NCI-H2196 (cell line): ENCODE results near the gene HNRNPUL1.
A peak's percentile ranks its signal among the peaks of the same experiment; 100 is the strongest.

ENCODE experiments used
- DNase-seq: peaks from one replicate; lab custom pipeline; 2025; ENCODE audit not compliant: unreplicated experiment; lab: John Stamatoyannopoulos, UW

HNRNPUL1 gene

GRCh38 chr19:41351339-41352245 is 87.4 kb downstream of the HNRNPUL1 start:
- DNase-seq, result peak; percentile 30

DNA sequence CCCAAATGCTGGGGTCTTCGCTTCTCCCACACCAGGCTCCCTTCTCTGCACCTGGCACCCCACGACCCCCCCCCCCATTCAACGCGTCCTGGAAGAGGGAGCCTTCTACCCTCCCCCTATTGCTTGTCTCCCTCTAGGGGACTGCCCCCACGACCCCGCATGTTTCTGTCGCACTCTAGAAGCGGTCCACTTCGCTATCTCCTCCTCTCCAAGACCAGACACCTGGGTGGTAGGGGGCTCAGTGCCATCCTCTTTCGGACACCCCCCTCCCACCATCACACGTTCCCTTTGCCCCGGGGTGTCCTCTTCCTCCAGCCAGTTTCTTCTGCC is 88.1 kb downstream of the HNRNPUL1 start:
- no peak for DNase-seq

GRCh38 chr19:41352609-41353465 is 88.7 kb downstream of the HNRNPUL1 start:
- peak; percentile 12 for DNase-seq

- peak; percentile 64 for DNase-seq
Measured at GRCh38 chr19:41353466-41354342, 89.5 kb downstream of the HNRNPUL1 start, which contains the start of gene TGFB1. TSS of gene TGFB1 (minus strand) at chr19:41353922. CDS start at chr19:41353044, 878 bp downstream.

DNA sequence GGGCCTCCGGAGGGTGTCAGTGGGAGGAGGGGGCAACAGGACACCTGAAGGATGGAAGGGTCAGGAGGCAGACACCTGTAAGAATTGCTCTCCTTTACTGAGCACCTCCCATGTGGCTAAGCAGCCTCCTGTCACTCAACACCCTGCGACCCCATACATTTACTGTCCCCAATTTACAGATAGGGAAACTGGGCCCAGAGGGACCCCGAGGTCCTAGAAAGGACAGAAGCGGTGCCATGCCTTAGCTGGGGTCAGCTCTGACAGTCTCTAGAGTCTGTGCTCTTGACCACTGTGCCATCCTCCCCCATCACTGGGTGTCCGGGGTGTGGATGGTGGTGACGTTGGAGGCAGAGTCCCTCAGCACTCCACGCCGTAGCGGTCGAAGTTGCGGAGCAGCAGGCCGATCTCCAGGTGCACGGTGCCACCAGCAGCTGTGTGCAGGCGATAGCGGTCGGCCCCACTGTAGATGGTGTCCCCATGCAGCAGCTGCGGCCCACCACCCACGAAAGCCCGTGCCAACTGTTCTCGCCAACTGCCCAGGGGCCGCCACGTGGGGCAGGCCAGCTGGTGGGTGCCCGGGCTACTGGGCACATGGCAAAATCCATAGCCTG is 90.3 kb downstream of the HNRNPUL1 start:
- DNase-seq, result no peak

DNA sequence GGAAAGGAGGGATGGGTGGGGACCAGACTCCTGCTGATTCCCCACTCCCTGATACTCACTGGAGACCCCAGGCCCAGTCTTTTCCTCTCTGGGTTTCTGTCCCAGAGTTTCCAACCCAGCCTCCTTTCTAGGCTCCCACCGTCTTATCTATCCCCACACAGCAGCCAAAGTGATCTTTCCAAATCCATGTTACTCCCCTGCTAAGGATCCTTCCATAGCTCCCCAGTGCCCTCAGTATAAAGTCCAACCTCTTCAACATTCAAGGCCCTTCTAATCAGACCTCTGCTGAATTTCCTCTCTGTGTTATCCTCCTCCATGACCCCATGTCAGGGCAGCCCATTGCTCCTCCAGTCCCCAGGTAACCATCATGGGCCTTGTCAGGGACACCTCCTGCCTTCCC is 90.9 kb downstream of the HNRNPUL1 start:
- no peak for DNase-seq

- no peak for DNase-seq
Measured at GRCh38 chr19:41355802-41356201, 91.6 kb downstream of the HNRNPUL1 start.

DNA sequence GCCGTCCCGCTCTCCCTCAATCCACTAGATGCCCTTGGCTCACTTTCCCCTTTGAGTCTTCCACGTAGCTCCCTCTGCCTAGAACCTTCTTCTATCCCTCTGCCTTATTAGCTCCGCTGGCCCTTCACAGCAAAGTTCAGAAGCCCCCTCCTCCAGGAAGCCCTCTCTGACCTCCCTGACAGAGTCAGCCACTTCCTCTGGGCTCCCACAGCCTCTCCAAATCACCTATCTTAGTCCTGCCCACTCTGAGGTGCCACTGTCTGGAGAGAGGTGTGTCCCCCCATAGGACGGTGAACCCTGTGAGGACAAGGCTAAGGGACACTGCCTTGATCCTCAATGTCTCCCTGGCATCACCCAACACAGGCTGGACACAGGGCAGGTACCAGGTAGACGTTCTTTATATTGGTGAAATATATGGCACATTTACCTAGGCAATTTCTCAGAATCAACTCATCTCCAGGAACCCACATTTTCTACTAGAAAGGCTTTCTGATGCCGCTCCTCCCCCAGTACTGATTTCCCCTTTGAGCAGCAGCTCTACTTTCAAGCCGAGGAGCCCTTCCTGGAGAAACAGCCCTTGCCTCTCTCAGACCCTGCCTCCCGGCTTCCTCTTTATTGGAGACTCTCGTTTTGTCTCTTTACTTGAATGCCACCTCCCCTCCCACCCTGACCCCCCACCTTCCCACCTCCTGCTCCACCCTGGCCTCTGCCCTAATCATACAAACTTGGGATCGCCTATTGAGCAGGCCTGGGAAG is 93.0 kb downstream of the HNRNPUL1 start:
- DNase-seq, result no peak
